COR-L47 (cell line): Measurements from ENCODE around the gene AKT3.

Source experiments
- DNase-seq: peaks from one replicate; lab custom pipeline; 2025; lab: John Stamatoyannopoulos, UW

Gene AKT3

DNA sequence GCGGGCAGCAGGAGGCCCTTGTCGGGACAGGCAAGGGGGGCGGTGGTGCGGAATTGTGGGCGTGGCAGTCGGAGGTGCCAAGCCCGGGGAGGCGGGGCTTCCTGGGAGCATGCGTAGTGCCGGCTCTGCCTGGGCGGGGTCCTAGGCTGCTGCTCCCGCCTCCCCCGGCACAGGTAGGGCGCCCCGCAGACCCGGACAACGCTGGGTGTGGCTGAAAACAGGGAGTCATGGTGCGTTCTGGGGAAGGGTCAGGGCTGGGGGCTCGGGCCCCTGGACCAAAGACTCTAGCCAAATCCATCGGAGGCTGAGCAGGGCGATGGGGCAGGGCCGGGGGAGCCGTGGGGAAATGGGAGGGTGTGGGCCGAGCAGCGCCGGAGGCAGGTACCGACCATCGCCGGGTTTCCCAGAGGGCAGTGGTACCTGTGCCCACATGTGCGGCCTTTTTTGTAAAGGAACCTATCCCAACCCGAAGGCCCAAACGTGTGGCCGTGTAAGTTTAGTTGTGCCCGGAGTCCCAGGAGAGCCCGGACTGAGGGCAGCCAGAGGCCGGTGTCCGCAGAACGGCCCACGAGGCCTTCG lies 362.3 kb downstream of the AKT3 start:
- peak; percentile 13 for DNase-seq

DNA sequence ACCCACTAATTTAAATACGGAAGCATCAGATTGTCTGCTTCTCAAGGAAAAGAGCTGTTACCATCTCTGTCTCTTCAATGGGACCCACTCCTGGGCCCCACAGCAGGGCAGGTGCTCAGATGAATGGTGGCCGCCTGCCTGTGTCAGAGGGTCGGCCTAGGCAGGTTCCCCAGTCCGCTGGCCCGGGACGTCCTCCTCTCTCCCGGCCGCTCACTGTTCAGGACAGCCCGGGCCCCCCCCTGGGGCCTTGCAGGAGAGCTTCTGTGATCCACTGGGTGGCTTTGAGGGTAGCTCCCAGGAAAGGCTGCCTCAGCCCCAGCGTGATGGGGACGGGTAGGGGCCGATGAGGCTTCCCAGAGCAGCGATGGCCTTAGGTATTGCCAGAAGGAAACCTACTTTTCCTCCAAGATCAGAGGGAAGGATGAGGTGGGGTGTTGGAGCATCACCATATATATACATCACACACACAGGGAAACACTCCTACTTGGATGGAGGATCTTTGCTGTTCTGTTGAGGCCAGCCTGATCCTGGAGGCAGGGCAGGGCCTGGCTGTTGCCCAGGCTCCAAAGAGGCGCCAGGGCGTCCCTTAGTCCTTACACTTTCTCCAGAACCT lies 362.9 kb downstream of the AKT3 start:
- no peak for DNase-seq

DNA sequence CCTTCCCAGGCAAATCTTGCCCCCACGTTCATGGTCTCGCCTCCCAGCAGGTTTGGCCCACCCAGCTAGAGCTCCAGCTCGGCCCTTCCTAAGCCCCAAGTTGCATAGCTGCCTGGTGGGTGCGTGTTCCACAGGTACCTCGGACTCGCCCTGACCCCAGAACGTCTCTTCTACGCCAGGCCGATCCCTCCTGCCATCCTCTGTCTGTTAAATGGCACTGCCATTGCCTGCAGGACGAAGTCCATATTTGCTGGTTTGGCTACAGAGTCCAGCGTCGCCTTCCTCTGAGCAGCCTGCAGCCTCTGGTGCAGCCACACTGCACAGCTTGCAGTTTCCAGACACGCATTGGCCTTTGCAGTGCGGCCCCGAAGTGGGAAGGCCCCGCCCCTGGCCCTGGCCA lies 366.1 kb downstream of the AKT3 start:
- no peak for DNase-seq

DNA sequence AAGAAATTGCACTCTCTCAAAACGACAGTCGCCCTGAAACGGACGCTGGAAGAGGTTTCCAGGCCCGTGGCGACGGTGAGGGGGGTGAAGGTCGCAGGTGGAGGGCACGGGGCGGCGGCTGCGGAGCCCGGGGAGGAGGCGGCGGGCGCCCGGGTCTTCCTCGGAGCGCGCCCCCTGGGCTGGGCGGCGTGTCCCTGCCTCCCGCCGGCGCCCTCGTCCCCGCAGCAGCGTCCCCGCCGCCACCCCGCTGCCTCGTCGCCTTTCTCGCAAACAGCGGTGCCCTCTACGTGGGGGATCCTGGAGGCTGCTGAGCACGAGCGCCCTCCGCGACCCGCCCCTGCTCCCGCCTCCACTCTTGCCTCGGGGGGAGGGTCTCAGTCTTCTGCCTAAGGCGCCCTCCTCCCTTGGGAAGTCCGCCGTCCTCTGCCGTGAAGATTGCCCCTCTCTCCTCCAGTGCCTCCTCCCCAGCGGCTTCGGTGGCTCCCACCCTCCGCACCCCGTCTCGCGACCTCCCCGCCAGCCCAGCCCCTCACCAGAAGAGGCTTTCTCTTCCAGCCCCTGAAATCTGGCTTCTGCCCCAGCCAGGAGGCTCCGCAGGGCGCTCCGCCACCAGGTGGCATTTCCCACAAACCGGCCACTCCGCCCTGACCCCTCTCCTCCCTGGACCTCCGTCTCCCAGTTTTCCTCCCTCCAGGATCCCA lies 366.8 kb downstream of the AKT3 start:
- DNase-seq, result no peak

DNA sequence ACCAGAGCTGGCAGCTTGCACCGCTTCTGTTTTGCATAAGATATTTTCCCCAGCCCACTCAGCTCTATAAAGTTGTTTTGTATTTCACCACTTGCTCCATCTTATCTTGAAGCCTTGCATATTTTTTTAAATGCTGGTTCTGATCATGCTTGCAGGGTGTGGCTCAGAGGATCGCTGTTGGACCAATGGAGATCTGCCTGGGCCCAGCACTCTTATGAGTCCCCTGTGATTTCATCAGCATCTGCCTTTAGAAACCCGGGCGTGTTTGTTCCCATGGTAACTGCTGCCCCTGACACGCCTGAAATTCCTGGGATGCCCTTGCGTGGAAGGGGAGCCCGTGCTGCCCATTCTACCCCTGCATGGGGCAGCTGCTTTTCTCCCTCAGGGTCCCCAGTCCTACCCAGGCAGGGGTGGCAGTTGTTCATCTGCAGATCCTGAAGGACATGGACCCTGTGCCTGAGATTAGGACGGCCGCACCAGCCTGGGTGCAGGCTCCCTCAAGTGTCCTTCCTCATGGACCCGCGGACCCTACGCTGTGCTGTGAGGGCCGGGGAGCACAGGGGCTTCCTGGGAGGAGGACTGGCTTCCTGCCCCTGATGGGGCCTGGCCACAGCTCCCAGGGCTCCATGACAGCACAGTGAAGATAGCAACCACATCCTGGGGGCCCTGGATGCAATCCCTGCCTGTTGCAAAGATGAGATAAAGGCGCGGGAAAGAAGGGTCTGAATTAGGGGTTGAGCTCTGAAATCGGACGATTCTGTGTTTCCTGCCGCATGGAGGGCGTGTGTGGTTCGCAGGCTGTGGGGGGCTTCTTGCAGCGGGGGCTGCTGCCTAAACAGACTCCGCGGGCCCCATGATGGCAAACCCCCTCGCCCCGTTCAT lies 367.7 kb downstream of the AKT3 start:
- DNase-seq, result no peak

DNA sequence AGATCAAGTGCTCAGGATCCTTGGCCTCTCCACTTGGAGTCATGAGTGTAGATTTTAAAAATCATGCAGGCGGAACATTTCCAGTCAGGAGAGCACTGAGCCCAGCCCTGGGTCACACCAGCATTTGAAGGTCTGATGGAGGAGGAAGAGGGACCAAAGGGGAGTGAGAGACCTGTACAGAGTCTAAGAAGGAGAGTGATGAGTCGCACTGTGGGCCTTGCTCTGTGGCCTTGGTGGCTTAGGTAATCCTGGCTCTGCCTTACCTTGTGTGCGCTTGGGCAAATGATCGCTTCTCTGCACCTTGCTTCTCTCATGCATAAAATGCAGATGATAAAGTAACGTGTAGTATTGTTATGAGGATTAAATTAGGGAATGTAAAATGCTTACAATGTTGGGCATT lies 368.9 kb downstream of the AKT3 start:
- no peak for DNase-seq

DNA sequence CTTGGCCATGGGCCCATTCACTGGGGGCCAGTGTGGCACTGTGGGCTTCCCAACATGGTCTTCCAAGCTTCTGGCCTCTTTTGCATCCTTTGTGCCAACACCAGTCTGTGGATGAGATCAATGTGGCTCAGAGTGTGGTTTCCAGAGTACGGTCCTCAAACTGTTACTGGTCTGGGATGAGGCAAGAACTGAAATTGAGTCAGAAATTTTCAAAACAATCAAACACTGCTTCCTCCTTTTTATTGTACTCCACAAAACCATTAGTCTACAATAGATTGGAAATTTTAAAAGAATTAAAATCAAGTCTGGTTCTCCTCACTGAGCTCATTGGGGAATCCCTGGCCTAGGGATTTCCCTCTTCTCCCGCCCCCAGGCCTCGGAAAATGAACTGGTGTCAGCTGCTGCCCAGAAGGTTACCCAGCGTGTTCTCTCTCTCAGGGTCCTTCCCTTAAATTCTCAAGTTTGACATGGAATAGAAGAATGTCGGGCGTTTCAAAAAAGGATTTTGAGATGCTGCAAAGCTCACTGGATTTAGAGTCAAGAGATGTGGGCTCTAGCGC lies 372.2 kb downstream of the AKT3 start:
- no peak for DNase-seq

DNA sequence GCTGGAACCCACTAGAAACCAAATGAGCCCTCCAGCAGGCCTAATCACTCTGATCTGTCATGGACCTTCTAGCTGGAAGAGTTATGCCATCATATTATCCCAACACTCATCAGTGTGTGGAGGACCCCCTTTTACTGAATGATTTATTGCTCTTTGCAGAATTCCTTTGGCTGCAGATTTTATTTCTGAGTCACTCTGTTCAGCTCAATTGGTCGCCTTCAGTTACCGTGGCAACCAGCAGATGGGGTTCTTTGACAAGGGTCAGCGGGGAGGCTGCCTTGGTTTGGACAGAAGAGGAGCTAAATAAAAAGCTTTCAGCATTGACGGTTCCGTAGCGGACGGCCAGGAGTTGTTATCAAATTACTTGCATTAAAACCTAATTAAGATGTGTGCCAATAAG lies 374.1 kb downstream of the AKT3 start:
- DNase-seq, result no peak

DNA sequence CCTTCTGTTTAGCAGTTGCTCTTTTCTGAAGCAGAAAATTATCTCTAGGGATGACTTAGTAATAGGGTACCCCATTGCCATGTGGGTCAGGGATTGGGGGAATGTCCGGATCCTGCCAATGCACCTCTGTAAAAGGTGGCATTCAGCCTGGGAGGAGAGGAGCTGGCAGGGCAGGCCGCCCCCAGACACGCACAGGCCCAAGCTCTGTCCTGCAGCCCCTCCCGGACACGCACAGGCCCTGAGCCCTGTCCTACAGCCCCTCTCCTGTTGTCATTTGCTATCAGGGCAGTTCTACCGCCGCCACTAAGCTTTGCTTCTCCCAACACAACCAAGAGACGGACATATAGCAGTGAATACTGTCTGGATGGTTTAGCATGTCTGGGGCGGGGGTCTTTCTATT lies 375.1 kb downstream of the AKT3 start:
- DNase-seq, result no peak

DNA sequence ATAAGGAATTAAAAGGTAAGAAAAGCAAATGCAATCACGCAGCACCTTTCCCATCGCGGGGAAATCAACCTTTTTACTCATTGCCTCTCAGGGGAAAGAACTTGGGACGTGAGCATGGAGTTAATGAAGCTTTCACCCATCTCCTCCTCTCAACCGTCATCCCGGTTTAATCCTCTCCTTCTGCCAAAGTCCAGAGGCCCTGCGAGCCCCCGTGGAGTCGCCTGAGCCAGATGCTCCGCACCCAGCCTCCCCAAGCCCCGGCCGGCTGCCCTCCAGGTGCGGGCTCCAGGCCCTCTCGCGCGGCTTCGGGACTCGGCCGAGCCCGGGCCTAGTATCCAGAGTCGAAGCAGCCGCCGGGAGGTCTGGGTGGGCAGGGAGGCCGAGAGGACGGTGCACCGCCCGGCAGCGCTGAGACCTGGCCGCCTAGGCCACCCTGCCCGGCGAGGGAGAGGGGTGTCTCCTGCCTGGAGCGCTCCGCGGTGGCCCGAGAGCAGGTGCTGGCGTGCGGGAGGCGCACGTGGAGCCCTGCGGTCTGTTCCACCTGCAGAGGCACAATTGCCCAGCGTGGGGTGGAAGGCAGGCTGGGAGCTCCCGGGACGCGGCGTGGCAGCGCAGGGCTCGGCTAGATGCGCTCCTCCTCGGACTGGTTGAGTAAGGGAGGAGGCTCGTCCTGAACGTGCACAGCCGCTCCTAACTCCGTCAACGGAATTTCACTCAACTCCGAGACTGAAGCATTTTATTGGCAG lies 375.7 kb downstream of the AKT3 start:
- no peak for DNase-seq

DNA sequence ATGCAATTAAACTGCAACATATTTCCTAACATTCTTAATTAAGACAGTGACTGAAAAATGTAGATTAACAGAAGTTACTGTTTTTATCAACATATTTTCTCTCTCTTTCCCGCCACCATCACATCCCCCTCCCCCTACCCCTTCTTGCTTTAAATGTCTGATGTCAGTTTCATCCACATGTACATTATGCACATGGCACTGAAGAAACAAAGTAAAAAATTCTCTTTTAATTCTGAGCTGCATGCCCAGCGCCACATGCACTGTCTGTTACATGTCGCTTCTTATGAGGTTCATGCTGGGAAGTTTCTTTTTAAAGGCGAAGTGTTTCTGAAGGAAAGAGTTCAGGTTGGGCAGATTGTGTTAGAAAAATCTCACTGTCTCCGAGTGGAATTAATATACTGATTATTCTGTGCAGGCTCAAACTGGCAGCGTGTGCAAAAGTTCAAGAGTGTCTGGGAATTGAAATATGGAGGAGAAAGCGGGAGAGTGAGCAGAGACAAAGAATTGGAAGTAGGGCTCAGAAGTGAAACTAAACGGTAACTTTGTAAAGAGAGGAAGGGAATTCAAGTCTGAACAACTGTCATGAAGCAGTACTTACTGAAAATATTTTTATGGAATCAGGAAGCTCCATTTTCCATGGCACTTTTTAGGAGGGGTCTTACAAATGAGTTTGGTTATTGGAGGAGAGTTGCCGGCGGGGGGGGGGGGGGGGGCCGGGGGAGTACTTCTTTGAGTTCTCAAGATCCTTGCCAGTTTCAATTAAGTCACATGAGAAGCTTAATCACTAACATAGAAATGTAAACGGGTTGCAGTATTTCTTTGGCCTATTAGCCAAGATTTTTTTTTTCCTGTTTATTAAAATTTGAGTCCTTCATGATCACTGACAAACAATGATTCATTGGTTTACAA lies 376.6 kb downstream of the AKT3 start:
- DNase-seq, result no peak

DNA sequence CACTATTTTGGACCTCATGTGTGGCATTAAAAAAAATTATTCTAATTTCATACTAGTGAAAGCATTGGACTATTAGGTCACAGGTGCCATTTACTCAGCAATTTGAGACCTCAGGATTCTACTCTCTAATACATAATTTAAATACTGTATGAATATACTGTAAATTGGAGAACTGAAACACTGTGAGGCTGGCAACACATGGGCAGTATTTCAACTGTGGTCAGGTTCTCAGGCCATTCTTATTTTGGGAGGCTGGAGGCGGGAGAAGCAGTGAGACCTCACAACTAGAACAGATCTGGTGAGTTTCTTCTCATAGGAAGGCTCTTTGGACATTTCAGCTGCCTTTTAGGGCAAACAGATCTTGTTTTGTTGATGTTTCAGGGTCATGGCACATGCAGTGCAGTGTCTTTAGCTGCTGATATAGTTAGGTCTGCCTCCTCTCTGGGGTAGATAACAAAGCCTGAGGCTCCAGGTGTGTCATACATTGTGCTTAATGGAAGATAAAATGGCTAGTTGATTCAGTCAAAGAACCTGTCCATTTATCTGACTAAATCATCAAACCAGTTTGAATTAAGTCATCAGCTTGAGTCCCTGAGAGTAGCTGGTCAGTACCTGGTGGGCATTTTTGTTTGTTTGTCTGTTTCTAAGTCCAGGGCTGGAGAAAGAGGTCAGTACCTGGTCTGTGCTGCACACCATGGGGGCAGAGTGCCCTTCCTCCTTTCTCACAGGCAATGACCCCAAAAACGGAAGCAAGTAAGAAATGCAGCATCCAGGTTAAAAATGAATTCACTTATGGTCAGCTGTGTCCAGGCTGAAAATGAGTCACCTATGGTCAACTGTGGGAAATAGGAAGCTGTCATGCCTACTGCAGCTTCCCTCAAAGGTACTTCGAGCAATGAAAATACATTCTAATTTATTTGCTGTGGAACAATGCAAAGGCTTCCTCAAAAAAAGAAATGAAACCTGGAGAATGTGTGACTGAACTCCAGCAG lies 378.0 kb downstream of the AKT3 start:
- no peak for DNase-seq

DNA sequence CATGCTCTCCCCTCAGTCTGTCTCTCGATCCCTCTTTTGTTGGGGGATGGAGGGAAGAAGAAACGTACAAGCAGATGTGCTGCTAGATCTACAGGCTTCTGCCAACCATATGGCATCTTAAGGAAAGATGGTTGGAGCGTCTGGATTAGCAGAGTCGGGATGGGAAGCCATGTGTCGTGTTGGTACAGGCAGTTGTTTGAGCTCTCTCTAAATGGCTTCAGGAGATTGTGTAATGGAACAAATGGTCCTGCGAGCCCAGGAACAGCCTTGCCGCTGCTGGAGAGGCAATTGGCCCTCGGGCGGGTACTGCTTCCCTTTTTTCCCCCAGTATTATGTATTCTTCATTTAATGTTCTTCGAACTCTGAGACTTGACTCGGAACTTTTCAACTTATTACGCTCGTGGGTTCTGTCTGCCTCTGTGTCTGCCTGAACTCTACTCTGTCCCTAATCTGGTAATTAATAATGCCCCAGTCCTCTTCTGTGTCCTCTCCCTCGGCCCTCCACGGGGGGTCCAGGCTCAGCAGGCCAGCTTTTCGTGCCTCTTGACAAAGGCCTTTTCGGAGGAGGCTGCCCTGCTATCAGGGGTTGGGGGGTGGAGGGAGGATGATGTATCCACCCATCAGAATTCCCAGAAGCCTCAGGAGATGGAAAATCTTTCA lies 378.9 kb downstream of the AKT3 start:
- DNase-seq, result no peak

DNA sequence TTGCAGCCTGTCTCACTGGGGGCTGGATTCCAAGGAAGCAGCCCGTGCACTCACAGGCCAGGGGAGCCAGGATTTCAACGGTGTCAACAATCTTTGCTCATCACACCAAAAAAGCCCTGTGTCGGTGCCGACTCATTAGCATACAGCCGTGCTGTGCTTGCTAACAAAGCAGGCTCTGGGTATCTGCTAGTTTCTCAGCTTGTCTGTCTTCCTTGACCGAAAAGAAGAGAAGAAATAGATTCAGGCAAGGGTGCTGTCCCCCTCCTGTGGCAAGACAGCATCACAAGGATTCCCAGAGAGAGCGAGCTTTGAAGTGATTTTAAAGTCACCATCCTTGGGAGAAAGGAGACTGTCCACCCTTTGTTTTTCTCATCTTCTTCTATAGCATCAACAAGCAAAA lies 379.5 kb downstream of the AKT3 start:
- DNase-seq, result no peak

DNA sequence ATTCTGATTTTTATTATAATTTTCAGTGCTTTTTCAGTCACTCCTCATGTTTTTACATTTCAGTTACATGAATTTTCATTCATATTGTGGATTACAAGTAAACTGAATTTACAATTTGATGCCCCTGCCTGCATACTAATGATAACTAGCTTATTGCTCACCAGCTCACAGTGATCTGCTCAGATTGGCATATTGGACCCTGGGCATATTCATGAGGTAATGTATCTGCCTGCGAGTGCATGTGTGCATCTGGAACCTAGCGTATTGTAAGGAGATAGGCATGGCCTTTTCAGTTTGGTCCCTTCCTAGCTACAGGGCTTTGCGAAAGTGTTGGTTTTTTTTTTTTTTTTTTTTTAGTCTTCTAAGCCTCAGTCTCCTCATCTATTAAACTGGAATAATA lies 380.5 kb downstream of the AKT3 start:
- no peak for DNase-seq

DNA sequence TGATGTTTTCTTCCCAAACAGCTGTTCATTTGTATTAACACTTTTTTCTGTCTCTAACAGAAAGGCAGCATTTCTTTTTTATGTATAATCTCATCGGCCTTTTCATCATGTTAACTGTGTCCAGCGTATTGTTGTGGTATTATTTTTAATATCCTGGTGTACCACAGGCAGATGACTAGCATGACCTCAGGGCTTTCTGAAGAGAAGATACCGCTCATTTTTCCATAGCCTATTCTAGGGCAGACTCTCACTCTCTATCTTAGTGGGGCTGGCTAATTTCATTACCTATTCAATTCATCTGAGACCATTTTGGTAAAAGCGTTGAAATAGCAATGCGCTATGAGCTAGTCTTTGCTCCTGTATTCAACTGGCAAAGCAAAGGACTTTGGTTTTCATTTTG lies 384.3 kb downstream of the AKT3 start:
- no peak for DNase-seq

DNA sequence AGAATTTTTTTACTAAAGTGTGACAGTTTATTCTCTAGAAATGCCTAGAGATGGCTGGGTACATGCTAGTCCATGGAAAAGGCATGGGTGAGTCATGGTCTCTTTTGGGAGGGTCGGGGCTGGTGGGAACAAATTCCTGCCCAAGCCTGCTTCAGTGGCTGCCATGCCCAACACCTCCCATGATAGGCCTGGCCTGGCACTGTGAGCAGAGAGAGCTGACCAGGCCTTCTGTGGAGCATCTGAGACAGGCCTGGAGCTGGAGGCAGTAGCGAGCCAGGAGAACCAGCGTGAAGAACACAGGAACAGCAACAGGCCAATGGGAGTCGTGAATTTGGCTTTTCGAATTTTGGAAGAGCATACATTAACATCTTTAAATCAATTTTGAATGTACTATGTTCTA lies 385.0 kb downstream of the AKT3 start:
- no peak for DNase-seq

DNA sequence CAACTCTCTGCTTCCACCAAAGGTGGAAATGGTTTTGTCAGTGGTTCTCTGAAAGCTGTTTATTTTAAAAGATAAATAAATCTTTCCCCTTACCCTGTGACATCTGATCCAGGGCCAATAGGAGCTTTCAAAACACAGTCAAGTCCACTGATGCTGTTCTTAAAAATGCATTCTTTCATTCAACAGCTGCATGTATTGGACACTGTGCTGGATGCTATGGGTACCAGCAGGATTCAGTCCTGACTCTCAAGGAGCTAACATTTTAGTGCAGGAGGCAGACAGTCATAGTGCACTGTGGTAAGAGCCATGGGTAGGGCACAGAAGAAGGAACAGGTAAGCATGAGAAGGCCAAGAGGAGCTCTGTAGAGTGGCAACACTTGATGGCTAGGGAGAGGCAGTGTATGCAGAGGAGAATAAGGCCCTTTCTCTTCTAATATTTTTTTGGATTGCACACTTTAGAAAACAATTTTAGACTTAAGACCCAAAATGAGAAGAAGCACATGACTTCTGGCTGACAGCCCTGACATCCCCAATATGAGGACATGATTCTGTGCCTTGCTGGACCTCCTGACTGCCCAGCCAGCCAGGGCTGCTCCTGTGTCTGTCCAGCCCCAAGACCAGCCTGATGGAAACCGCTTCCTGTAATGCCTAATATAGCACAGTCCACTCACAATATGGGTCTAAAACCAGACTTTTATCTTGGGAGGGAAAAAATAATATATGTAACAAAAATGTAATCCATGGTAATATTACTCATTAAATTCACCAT lies 386.9 kb downstream of the AKT3 start:
- DNase-seq, result no peak
